Muscle layer of colon (tissue), 2 donors: ENCODE measurements around the gene MARCHF6.

Source experiments
- H3K27ac ChIP-seq: one replicate; pipeline ENCODE4 v1.7.0; 2013; ENCODE audit warnings: low read depth, mild to moderate bottlenecking, low read length, moderate library complexity
- H3K27me3 ChIP-seq, 2 donors: one replicate each; pipeline ENCODE4 v1.7.0; 2013; ENCODE audit warnings: low read length in 2 of 2, mild to moderate bottlenecking in 2 of 2; ENCODE audit not compliant: insufficient read depth in 2 of 2, control insufficient read depth in 1 of 2
- H3K36me3 ChIP-seq: one replicate; pipeline ENCODE4 v1.7.0; 2013; ENCODE audit warnings: mild to moderate bottlenecking, low read length; ENCODE audit not compliant: insufficient read depth
- H3K4me1 ChIP-seq: one replicate; pipeline ENCODE4 v1.7.0; 2013; ENCODE audit warnings: mild to moderate bottlenecking, low read length; ENCODE audit not compliant: insufficient read depth
- H3K4me3 ChIP-seq, 2 donors: one replicate each; pipeline ENCODE4 v1.7.0; 2013; ENCODE audit warnings: low read length in 2 of 2, low read depth in 1 of 2, mild to moderate bottlenecking in 1 of 2, moderate library complexity in 1 of 2
- H3K9ac ChIP-seq: one replicate; pipeline ENCODE4 v1.7.0; 2013; ENCODE audit warnings: low read length
- H3K9me3 ChIP-seq: one replicate; pipeline ENCODE4 v1.7.0; 2013; ENCODE audit warnings: mild to moderate bottlenecking, low read length
- donor health status: abdominal sarcoma.
- donor health status: Adenocarcinoma of cecum.

MARCHF6 gene

GRCh38 chr5:10399839-10400238, 46.3 kb downstream of the MARCHF6 start:
- H3K27ac ChIP-seq: no peak overlapping the region
- no peak overlapping the region for H3K9ac ChIP-seq
- H3K9me3 ChIP-seq: no peaks in the 10 kb centered on the region
- peaks cover 45% of the 10 kb centered on the region for H3K36me3 ChIP-seq
- H3K4me3 ChIP-seq: no peak overlapping the region
- no peaks in the 10 kb centered on the region for H3K4me1 ChIP-seq
- H3K27me3 ChIP-seq: no peaks in the 10 kb centered on the region

DNA sequence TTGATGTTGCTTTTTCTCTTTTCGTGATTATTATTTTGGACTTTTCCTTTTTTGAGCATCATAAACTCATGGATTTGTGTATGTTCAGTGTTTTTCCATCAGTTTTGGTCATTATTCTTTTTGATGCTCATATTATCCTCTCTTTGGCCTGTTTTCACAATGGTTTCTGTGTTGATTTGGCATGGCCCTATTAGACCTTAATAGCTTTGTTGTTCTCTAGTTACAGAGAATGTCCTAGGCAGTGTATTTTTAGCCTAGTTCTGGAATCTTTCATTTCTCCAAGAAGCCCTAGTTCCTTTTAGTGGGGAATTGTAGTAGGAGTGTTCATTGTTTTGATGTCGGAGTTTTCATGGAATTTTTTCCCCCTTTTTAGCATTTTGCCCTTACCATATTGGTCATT, 46.9 kb downstream of the MARCHF6 start:
- Histone ChIP-seq H3K27me3 (no peaks in the 10 kb centered on the region), H3K4me3 (no peak overlapping the region), H3K36me3 (peaks cover 45% of the 10 kb centered on the region), H3K4me1 (no peaks in the 10 kb centered on the region), H3K27ac (no peak overlapping the region), H3K9ac (no peak overlapping the region), H3K9me3 (no peaks in the 10 kb centered on the region)

- H3K27me3 ChIP-seq: no peaks in the 10 kb centered on the region
- no peaks in the 10 kb centered on the region for H3K9me3 ChIP-seq
- no peak overlapping the region for H3K27ac ChIP-seq
- H3K4me1 ChIP-seq: no peaks in the 10 kb centered on the region
- no peak overlapping the region for H3K9ac ChIP-seq
- H3K4me3 ChIP-seq: no peak overlapping the region
- H3K36me3 ChIP-seq: peaks cover 42% of the 10 kb centered on the region
Observed at GRCh38 chr5:10400831-10401230, 47.3 kb downstream of the MARCHF6 start.

- Histone ChIP-seq H3K9me3 (no peaks in the 10 kb centered on the region), H3K36me3 (peaks cover 44% of the 10 kb centered on the region), H3K4me1 (no peaks in the 10 kb centered on the region), H3K27me3 (no peaks in the 10 kb centered on the region), H3K27ac (no peak overlapping the region), H3K4me3 (no peak overlapping the region), H3K9ac (no peak overlapping the region)
Observed at GRCh38 chr5:10401498-10401897, 48.0 kb downstream of the MARCHF6 start.
